WTC11 (cell line): ENCODE measurements around the gene STAP2. TPM values are rescaled to one million over a fixed set of nuclear protein-coding genes. Genes with fewer than 3 reads are reported as not detected.
A peak's percentile ranks its signal among the peaks of the same experiment; 100 is the strongest.

Source experiments
- ATAC-seq: fragments of 200-7000 bp; cut with Tn5 transposase; 2 replicates; pipeline ENCODE4 v1.10.0; 2021; ENCODE audit warnings: mild to moderate bottlenecking, moderate library complexity
- CTCF ChIA-PET: fragments of 300-600 bp; sonication (Branson Sonifier 250); formaldehyde crosslinking; loops from one replicate; lab custom pipeline; 2021; ENCODE audit warnings: antibody characterized with exemption; lab: Charles Lee
- POLR2A ChIA-PET: fragments of 350-600 bp; sonication (Branson Sonifier 250); formaldehyde crosslinking; loops from one replicate; lab custom pipeline; 2021; ENCODE audit warnings: antibody characterized with exemption; lab: Charles Lee
- DNase-seq: peaks from one replicate; pipeline ENCODE4 v3.0.0; 2021; ENCODE audit warnings: low spot score
- H3K27ac Mint-ChIP-seq: 2 replicates; pipeline ENCODE4 v1.8.0; 2021; ENCODE audit warnings: mixed read lengths
- H3K27me3 Mint-ChIP-seq: 2 replicates; pipeline ENCODE4 v1.8.0; 2021; ENCODE audit warnings: low read depth, mild to moderate bottlenecking, moderate library complexity, mixed read lengths
- H3K36me3 Mint-ChIP-seq: 2 replicates; pipeline ENCODE4 v1.8.0; 2021; ENCODE audit warnings: mixed read lengths
- H3K4me1 Mint-ChIP-seq: 2 replicates; pipeline ENCODE4 v1.8.0; 2022; ENCODE audit warnings: mixed read lengths
- H3K4me3 Mint-ChIP-seq: 2 replicates; pipeline ENCODE4 v1.8.0; 2021; ENCODE audit warnings: mild to moderate bottlenecking, moderate library complexity, mixed read lengths
- H3K9me3 Mint-ChIP-seq: 2 replicates; pipeline ENCODE4 v1.8.0; 2021; ENCODE audit warnings: mixed read lengths
- JAZF1 ChIP-seq: fragments of 250-450 bp; sonication (Bioruptor Pico); IDR thresholded peaks from 2 replicates; pipeline ENCODE4 v1.9.0; 2021; ENCODE audit warnings: moderate library complexity, mild to moderate bottlenecking, inconsistent platforms
- MYBL2 ChIP-seq: sonication (generic); formaldehyde crosslinking; IDR thresholded peaks from 2 replicates; pipeline ENCODE4 v1.8.1; 2023; ENCODE audit warnings: mild to moderate bottlenecking, moderate library complexity, missing genetic modification reagents
- RORB ChIP-seq: fragments of 250-450 bp; sonication (Bioruptor Pico); IDR thresholded peaks from 2 replicates; pipeline ENCODE4 v1.9.0; 2021; ENCODE audit warnings: mild to moderate bottlenecking
- TCF7 ChIP-seq: sonication (generic); formaldehyde crosslinking; IDR thresholded peaks from 2 replicates; pipeline ENCODE4 v1.8.0; 2022; ENCODE audit warnings: mild to moderate bottlenecking, low read depth, missing genetic modification reagents, moderate library complexity
- TEAD1 ChIP-seq: sonication (generic); formaldehyde crosslinking; IDR thresholded peaks from 2 replicates; pipeline ENCODE4 v1.8.0; 2022; ENCODE audit warnings: mild to moderate bottlenecking, missing genetic modification reagents
- TP53 ChIP-seq: sonication (generic); formaldehyde crosslinking; IDR thresholded peaks from 2 replicates; pipeline ENCODE4 v1.8.1; 2023; ENCODE audit warnings: mild to moderate bottlenecking, missing genetic modification reagents
- ZNF121 ChIP-seq: sonication (generic); formaldehyde crosslinking; IDR thresholded peaks from 2 replicates; pipeline ENCODE4 v1.8.0; 2023; ENCODE audit warnings: missing genetic modification reagents
- ZNF232 ChIP-seq: sonication (generic); formaldehyde crosslinking; IDR thresholded peaks from 2 replicates; pipeline ENCODE4 v1.8.0; 2022; ENCODE audit warnings: mild to moderate bottlenecking, missing genetic modification reagents
- total RNA-seq: library from RNA; stranded (reverse); gene quantifications from 3 replicates; pipeline ENCODE4 v1.2.3, GENCODE V29; 2021
- TF ChIP-seq, protein P1 (sequence below): sonication (generic); formaldehyde crosslinking; IDR thresholded peaks from 2 replicates; pipeline ENCODE4 v1.8.1; 2023; ENCODE audit warnings: mild to moderate bottlenecking, moderate library complexity, missing genetic modification reagents
- TF ChIP-seq, protein P2 (sequence below): sonication (generic); formaldehyde crosslinking; IDR thresholded peaks from 2 replicates; pipeline ENCODE4 v1.8.0; 2022; ENCODE audit warnings: missing genetic modification reagents
- TF ChIP-seq, protein P3 (sequence below): fragments of 250-450 bp; sonication (Bioruptor Pico); conservative IDR thresholded peaks from 2 replicates; pipeline ENCODE4 v1.9.0; 2021; ENCODE audit warnings: mild to moderate bottlenecking
- TF ChIP-seq, protein P4 (sequence below): sonication (generic); formaldehyde crosslinking; conservative IDR thresholded peaks from 2 replicates; pipeline ENCODE4 v1.8.1; 2022; ENCODE audit warnings: mild to moderate bottlenecking, missing genetic modification reagents
- TF ChIP-seq, protein P5 (sequence below): sonication (generic); formaldehyde crosslinking; IDR thresholded peaks from 2 replicates; pipeline ENCODE4 v1.8.1; 2022; ENCODE audit warnings: missing genetic modification reagents, borderline replicate concordance
- TF ChIP-seq, protein P6 (sequence below): fragments of 250-450 bp; sonication (Bioruptor Pico); IDR thresholded peaks from 2 replicates; pipeline ENCODE4 v1.9.0; 2021; ENCODE audit warnings: mild to moderate bottlenecking, borderline replicate concordance
- TF ChIP-seq, protein P7 (sequence below): sonication (generic); formaldehyde crosslinking; IDR thresholded peaks from 2 replicates; pipeline ENCODE4 v1.8.1; 2023; ENCODE audit warnings: mild to moderate bottlenecking, missing genetic modification reagents

The STAP2 gene
- total RNA-seq, 1 experiment from 2014 or later: 18.2 TPM

DNA sequence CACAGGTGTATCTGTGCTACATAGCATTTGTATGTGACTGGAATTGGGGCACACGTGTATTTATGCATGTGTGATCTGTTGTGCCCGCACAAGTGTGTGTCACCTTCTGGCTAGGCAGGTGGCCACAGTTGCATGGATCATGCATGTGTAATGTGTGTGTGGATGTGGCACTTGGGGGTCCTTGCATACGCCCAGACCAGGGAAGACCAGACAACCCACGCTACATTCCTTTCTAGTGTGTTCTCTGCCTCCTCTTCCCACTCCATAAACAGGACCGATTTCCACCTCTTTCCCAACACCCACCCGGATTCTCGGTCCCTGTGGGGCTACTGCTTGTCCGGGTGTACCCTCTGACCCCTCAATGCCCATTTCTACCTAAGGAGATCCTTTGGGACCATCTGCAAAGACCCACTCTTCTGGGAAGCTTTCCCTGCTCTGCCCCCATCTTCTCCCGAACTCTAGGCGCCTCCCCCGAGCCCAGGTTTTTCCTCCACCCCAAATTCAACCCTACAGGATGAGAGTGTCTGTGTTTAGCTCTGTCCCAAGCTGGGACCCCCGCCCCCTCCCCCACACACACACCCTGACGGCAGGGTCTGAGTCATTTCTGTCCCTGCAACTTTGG is 12.3 kb downstream of the STAP2 start:
- CTCF ChIA-PET: interaction anchor here (1.4 kb wide), 1 partner anchor 60 kb away, joined by 8 read pairs; no protein-coding TSS in a partner anchor
- no peak for TF ChIP-seq TEAD1 (CRISPR knock-in tag)
- TF ChIP-seq, protein P1, sequence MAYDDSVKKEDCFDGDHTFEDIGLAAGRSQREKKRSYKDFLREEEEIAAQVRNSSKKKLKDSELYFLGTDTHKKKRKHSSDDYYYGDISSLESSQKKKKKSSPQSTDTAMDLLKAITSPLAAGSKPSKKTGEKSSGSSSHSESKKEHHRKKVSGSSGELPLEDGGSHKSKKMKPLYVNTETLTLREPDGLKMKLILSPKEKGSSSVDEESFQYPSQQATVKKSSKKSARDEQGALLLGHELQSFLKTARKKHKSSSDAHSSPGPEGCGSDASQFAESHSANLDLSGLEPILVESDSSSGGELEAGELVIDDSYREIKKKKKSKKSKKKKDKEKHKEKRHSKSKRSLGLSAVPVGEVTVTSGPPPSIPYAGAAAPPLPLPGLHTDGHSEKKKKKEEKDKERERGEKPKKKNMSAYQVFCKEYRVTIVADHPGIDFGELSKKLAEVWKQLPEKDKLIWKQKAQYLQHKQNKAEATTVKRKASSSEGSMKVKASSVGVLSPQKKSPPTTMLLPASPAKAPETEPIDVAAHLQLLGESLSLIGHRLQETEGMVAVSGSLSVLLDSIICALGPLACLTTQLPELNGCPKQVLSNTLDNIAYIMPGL: no peak
- TF ChIP-seq, protein P2, sequence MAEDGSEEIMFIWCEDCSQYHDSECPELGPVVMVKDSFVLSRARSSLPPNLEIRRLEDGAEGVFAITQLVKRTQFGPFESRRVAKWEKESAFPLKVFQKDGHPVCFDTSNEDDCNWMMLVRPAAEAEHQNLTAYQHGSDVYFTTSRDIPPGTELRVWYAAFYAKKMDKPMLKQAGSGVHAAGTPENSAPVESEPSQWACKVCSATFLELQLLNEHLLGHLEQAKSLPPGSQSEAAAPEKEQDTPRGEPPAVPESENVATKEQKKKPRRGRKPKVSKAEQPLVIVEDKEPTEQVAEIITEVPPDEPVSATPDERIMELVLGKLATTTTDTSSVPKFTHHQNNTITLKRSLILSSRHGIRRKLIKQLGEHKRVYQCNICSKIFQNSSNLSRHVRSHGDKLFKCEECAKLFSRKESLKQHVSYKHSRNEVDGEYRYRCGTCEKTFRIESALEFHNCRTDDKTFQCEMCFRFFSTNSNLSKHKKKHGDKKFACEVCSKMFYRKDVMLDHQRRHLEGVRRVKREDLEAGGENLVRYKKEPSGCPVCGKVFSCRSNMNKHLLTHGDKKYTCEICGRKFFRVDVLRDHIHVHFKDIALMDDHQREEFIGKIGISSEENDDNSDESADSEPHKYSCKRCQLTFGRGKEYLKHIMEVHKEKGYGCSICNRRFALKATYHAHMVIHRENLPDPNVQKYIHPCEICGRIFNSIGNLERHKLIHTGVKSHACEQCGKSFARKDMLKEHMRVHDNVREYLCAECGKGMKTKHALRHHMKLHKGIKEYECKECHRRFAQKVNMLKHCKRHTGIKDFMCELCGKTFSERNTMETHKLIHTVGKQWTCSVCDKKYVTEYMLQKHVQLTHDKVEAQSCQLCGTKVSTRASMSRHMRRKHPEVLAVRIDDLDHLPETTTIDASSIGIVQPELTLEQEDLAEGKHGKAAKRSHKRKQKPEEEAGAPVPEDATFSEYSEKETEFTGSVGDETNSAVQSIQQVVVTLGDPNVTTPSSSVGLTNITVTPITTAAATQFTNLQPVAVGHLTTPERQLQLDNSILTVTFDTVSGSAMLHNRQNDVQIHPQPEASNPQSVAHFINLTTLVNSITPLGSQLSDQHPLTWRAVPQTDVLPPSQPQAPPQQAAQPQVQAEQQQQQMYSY (CRISPR knock-in tag): peak; percentile 36; the same call in 1 of the 2 replicates
- no peak for TF ChIP-seq RORB
- no peak for TF ChIP-seq ZNF121
- TF ChIP-seq, protein P3, sequence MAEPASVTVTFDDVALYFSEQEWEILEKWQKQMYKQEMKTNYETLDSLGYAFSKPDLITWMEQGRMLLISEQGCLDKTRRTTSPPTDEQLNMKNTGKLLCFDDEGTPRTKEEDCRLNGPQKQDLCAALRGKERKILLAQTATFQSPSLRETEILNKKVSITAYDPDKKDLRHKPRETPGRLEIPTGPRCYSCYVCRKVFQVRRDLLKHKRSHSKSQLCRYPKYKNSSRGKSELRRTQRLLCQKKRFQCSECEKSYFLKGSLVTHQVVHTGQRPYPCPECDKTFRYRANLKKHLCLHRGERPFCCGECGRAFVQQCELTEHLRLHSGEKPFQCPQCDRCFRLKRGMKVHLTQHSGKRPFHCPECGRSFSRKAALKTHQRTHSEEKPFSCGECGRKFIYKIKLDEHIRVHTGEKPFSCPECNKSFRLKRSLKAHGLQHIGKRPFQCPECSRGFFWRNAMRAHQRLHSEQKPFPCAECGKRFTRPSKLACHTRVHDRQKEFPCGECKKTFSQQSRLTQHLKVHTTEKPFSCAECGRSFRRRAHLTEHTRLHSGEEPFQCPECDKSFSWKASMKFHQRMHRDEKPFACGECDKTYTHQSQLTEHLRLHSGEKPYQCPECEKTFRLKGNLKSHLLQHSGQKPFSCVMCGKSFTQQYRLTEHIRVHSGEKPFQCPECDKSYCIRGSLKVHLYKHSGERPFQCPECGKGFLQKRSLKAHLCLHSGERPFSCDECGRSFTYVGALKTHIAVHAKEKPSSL (CRISPR knock-in tag): no peak
- TF ChIP-seq, protein P4, sequence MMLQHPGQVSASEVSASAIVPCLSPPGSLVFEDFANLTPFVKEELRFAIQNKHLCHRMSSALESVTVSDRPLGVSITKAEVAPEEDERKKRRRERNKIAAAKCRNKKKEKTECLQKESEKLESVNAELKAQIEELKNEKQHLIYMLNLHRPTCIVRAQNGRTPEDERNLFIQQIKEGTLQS (CRISPR knock-in tag): no peak
- TF ChIP-seq JAZF1 (CRISPR knock-in tag): no peak
- TF ChIP-seq, protein P5, sequence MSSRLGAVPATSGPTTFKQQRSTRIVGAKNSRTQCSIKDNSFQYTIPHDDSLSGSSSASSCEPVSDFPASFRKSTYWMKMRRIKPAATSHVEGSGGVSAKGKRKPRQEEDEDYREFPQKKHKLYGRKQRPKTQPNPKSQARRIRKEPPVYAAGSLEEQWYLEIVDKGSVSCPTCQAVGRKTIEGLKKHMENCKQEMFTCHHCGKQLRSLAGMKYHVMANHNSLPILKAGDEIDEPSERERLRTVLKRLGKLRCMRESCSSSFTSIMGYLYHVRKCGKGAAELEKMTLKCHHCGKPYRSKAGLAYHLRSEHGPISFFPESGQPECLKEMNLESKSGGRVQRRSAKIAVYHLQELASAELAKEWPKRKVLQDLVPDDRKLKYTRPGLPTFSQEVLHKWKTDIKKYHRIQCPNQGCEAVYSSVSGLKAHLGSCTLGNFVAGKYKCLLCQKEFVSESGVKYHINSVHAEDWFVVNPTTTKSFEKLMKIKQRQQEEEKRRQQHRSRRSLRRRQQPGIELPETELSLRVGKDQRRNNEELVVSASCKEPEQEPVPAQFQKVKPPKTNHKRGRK: no peak

DNA sequence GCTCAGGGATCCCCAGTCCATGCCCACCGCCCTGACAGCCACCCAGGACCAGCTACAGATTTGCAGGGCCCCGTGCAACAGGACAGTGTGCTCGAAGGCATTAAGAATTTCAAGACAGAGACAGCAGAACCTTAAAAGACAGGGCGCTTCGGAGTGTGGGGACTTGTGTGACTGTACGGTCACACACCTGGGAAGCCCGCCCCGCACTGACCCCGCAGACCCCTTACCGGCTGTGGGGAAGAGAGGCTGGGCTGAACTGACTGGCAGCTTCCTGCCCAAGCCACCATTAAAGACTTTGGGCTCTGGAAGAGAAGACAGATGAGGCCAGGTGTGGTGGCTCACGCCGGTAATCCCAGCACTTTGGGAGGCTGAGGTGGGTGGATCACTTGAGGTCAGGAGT is 14.4 kb downstream of the STAP2 start:
- Mint-ChIP-seq H3K27ac (no peak overlapping the region), H3K9me3 (peaks cover 18% of the 10 kb centered on the region), H3K27me3 (peaks cover 3% of the 10 kb centered on the region), H3K4me1 (peaks cover 10% of the 10 kb centered on the region), H3K4me3 (no peak overlapping the region), H3K36me3 (peaks cover 24% of the 10 kb centered on the region)
- no peak for DNase-seq
- ATAC-seq: no peak
- CTCF ChIA-PET: interaction anchor here (1.2 to 5.8 kb wide), 4 partner anchors 18 to 77 kb away, joined by 4 to 35 read pairs (median 12); partner anchors contain the start of gene YJU2
- POLR2A ChIA-PET: no interaction called here
- TF ChIP-seq, protein P6, sequence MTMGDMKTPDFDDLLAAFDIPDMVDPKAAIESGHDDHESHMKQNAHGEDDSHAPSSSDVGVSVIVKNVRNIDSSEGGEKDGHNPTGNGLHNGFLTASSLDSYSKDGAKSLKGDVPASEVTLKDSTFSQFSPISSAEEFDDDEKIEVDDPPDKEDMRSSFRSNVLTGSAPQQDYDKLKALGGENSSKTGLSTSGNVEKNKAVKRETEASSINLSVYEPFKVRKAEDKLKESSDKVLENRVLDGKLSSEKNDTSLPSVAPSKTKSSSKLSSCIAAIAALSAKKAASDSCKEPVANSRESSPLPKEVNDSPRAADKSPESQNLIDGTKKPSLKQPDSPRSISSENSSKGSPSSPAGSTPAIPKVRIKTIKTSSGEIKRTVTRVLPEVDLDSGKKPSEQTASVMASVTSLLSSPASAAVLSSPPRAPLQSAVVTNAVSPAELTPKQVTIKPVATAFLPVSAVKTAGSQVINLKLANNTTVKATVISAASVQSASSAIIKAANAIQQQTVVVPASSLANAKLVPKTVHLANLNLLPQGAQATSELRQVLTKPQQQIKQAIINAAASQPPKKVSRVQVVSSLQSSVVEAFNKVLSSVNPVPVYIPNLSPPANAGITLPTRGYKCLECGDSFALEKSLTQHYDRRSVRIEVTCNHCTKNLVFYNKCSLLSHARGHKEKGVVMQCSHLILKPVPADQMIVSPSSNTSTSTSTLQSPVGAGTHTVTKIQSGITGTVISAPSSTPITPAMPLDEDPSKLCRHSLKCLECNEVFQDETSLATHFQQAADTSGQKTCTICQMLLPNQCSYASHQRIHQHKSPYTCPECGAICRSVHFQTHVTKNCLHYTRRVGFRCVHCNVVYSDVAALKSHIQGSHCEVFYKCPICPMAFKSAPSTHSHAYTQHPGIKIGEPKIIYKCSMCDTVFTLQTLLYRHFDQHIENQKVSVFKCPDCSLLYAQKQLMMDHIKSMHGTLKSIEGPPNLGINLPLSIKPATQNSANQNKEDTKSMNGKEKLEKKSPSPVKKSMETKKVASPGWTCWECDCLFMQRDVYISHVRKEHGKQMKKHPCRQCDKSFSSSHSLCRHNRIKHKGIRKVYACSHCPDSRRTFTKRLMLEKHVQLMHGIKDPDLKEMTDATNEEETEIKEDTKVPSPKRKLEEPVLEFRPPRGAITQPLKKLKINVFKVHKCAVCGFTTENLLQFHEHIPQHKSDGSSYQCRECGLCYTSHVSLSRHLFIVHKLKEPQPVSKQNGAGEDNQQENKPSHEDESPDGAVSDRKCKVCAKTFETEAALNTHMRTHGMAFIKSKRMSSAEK (CRISPR knock-in tag): no peak
- TF ChIP-seq, protein P3 (CRISPR knock-in tag): no peak
- TF ChIP-seq TCF7 (CRISPR knock-in tag) (no peak), ZNF232 (CRISPR knock-in tag) (no peak), MYBL2 (CRISPR knock-in tag) (no peak), TP53 (CRISPR knock-in tag) (no peak)
- TF ChIP-seq, protein P7, sequence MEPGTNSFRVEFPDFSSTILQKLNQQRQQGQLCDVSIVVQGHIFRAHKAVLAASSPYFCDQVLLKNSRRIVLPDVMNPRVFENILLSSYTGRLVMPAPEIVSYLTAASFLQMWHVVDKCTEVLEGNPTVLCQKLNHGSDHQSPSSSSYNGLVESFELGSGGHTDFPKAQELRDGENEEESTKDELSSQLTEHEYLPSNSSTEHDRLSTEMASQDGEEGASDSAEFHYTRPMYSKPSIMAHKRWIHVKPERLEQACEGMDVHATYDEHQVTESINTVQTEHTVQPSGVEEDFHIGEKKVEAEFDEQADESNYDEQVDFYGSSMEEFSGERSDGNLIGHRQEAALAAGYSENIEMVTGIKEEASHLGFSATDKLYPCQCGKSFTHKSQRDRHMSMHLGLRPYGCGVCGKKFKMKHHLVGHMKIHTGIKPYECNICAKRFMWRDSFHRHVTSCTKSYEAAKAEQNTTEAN: no peak

More for the DNA sequence above, 12.3 kb downstream of the STAP2 start:
- DNase-seq (no peak), ATAC-seq (no peak)
- peaks cover 12% of the 10 kb centered on the region for H3K4me1 Mint-ChIP-seq
- H3K36me3 Mint-ChIP-seq: 0 out of 2 replicates have a peak, but pooled peaks cover 7% of the 10 kb centered on the region
- peak overlapping the region; percentile 74 for H3K27ac Mint-ChIP-seq
- H3K4me3 Mint-ChIP-seq: peak overlapping the region; percentile 76
- POLR2A ChIA-PET: no interaction called here
- H3K9me3 Mint-ChIP-seq: no peaks in the 10 kb centered on the region; the same call in 1 of the 2 replicates
- peaks cover 3% of the 10 kb centered on the region for H3K27me3 Mint-ChIP-seq
